ENCODE measurements around the gene VWCE.
A peak's percentile ranks its signal among the peaks of the same experiment; 100 is the strongest.
"Not testable (repeated sequence)": the region's sequence is repeated elsewhere in the genome, so short reads cannot be mapped to it uniquely, and the experiment has no call there.

Gene VWCE

GRCh38 chr11:61280883-61281580 is 14.1 kb downstream of the VWCE start:
- no peak for DNase-seq

- peak; percentile 6 for DNase-seq
Measured at GRCh38 chr11:61279934-61280659, 15.0 kb downstream of the VWCE start.

GRCh38 chr11:61278001-61278470 is 17.1 kb downstream of the VWCE start:
- DNase-seq, result no peak

- DNase-seq, result no peak
Measured at GRCh38 chr11:61277186-61278000, 17.7 kb downstream of the VWCE start.

GRCh38 chr11:61275191-61275590 is 19.9 kb downstream of the VWCE start:
- no peak for DNase-seq

GRCh38 chr11:61274084-61274483 is 21.0 kb downstream of the VWCE start:
- DNase-seq, result no peak

- DNase-seq, result no peak
Measured at GRCh38 chr11:61273178-61274078, 21.7 kb downstream of the VWCE start.

- DNase-seq, result no peak
Measured at GRCh38 chr11:61272731-61273130, 22.4 kb downstream of the VWCE start.

- DNase-seq, result no peak
Measured at GRCh38 chr11:61270354-61271076, 24.6 kb downstream of the VWCE start.

GRCh38 chr11:61268588-61269250 is 26.4 kb downstream of the VWCE start:
- no peak for DNase-seq

GRCh38 chr11:61267437-61267841 is 27.7 kb downstream of the VWCE start:
- no peak for DNase-seq

GRCh38 chr11:61266602-61267001 is 28.5 kb downstream of the VWCE start:
- no peak for DNase-seq

- DNase-seq, result no peak
Measured at GRCh38 chr11:61265357-61265756, 29.8 kb downstream of the VWCE start.

- DNase-seq, result no peak
Measured at GRCh38 chr11:61264795-61265194, 30.3 kb downstream of the VWCE start.

- DNase-seq, result no peak
Measured at GRCh38 chr11:61264371-61264770, 30.7 kb downstream of the VWCE start.

GRCh38 chr11:61259363-61259762 is 35.8 kb downstream of the VWCE start:
- DNase-seq, result no peak

- DNase-seq, result no peak
Measured at GRCh38 chr11:61258546-61258945, 36.6 kb downstream of the VWCE start.

GRCh38 chr11:61256710-61257482 is 38.2 kb downstream of the VWCE start:
- no peak for DNase-seq

- DNase-seq, result no peak
Measured at GRCh38 chr11:61254403-61255025, 40.6 kb downstream of the VWCE start.

GRCh38 chr11:61252332-61252731 is 42.8 kb downstream of the VWCE start:
- not testable (repeated sequence) for DNase-seq
